HG02943 (cell line): ENCODE measurements around the gene DLG4.
"Not testable (repeated sequence)": the region's sequence is repeated elsewhere in the genome, so short reads cannot be mapped to it uniquely, and the experiment has no call there.

Source experiments
- ATAC-seq: cut with Tn5 transposase; IDR thresholded peaks from one replicate; pipeline ENCODE4 v1.9.1; 2021; ENCODE audit warnings: mild to moderate bottlenecking, low read depth, moderate library complexity; ENCODE audit not compliant: unreplicated experiment

The DLG4 gene

GRCh38 chr17:7249830-7250229, 30.2 kb upstream of the DLG4 start:
- no peak for ATAC-seq

GRCh38 chr17:7249214-7249613, 29.6 kb upstream of the DLG4 start:
- no peak for ATAC-seq

- ATAC-seq, result no peak
These were observed 29.2 kb upstream of the DLG4 start for GRCh38 chr17:7248796-7249195.

- no peak for ATAC-seq
These were observed 27.1 kb upstream of the DLG4 start for GRCh38 chr17:7246779-7247178.

- not testable (repeated sequence) for ATAC-seq
These were observed 24.2 kb upstream of the DLG4 start for GRCh38 chr17:7243838-7244237.

GRCh38 chr17:7243453-7243729, 23.8 kb upstream of the DLG4 start:
- no peak for ATAC-seq

- ATAC-seq, result peak; percentile 41
These were observed 23.2 kb upstream of the DLG4 start for GRCh38 chr17:7242717-7243452.

GRCh38 chr17:7241783-7242716, 22.4 kb upstream of the DLG4 start, which contains the start of gene GABARAP:
Gene GABARAP (minus strand): TSS chr17:7242449. CDS start chr17:7242330, 119 bp downstream.
- peak; percentile 28 for ATAC-seq

- ATAC-seq, result no peak
These were observed 21.6 kb upstream of the DLG4 start for GRCh38 chr17:7241090-7241733.

GRCh38 chr17:7240375-7240774, 20.7 kb upstream of the DLG4 start:
- ATAC-seq, result no peak

GRCh38 chr17:7239091-7240027, 19.7 kb upstream of the DLG4 start, which contains the start of gene PHF23:
Gene PHF23 (minus strand): TSS chr17:7239457. CDS start chr17:7239279, 178 bp downstream.
- peak; percentile 52 for ATAC-seq

GRCh38 chr17:7238420-7239090, 18.9 kb upstream of the DLG4 start:
- no peak for ATAC-seq

- ATAC-seq, result no peak
These were observed 18.3 kb upstream of the DLG4 start for GRCh38 chr17:7237761-7238419.

GRCh38 chr17:7237266-7237760, 17.7 kb upstream of the DLG4 start:
- no peak for ATAC-seq

- no peak for ATAC-seq
These were observed 17.2 kb upstream of the DLG4 start for GRCh38 chr17:7236808-7237207.

- no peak for ATAC-seq
These were observed 16.3 kb upstream of the DLG4 start for GRCh38 chr17:7235693-7236665.

GRCh38 chr17:7234083-7234951, 14.7 kb upstream of the DLG4 start, which contains the start of gene DVL2:
Gene DVL2 (minus strand): TSS chr17:7234517. CDS start chr17:7234262, 255 bp downstream.
- ATAC-seq, result peak; percentile 49
